HG03378 (cell line): ENCODE data around the gene GHR.

Experiments
- ATAC-seq: cut with Tn5 transposase; IDR thresholded peaks from one replicate; pipeline ENCODE4 v1.9.1; 2021; ENCODE audit warnings: mild to moderate bottlenecking, moderate library complexity; ENCODE audit not compliant: unreplicated experiment

The GHR gene

GRCh38 chr5:42767491-42768105, 344.4 kb downstream of the GHR start:
- ATAC-seq = peak; percentile 66

DNA sequence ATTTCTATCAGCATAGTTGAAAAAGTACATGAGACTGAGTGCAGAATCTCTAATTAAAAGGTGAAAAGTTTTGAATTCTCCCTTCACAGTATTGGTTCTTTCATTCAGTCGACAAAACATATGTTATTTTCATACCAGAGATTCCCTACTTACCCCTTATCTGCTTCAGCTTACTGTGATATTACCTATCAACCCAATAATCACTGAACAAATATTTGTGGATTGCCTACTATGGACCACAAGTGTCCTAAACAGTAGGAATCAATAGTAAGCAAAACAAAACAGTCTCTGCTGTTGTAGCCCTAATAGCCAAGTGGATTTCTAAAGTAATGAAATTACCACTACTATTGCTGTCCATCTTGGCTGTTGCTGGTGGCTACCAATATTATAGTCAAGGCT, 344.9 kb downstream of the GHR start:
- no peak for ATAC-seq

DNA sequence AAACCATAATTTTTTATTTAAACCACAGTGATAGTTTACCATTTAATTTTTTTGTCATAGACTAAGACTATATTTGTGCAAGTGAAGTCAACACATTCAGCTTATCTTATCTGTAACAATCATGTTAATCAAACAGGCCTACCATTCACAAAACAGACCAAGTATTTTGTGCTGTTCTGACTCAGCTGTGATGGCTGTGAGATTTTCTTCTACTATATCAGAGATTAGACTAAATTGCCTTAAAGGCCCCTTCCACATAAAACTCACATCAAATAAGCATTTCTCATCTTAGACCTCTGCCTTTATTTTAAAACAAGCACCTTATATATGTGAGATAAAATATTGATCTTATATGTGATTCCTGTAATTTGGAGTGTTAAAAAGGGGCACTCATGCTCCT, 346.8 kb downstream of the GHR start:
- no peak for ATAC-seq
